Measurements from ENCODE around the gene ARMH4.

DNA sequence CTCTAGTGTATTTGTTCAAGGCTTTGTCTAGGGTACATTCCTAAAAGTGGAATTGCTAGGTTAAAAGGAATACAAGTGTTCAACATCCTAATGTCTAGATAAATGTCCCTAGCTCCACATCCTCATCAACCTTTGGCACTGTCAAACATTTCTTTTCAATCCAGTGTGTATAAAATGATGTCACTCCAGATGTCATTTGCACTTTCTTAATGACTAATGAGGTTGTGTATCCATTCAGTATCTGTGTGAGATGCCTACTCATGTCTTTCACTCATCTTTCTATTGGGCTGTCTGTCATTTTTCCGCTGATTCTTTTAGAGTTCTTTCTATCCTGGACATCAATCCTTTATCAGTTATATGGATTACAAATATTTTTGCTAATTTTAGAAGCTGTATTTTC lies 43.3 kb downstream of the ARMH4 start:
- TF ChIP-seq POLR2A (IDR thresholded peaks at IDR 0.05; ENCODE audit: low read depth, low read length) (no peak), TAF1 (IDR thresholded peaks at IDR 0.05; ENCODE audit: low read depth, low read length) (no peak), POLR2AphosphoS5 (IDR thresholded peaks at IDR 0.05; ENCODE audit: low read depth, low read length) (no peak), SPI1 (IDR thresholded peaks at IDR 0.05; ENCODE audit: low read depth, low read length) (no peak), PAX5 (IDR thresholded peaks at IDR 0.05; ENCODE audit: insufficient read depth, low read length, severe bottlenecking) (no peak), POU2F2 (IDR thresholded peaks at IDR 0.05; ENCODE audit: low read depth, low read length) (no peak)
